Chondrocyte (in vitro differentiated cells): ENCODE measurements around the gene KLHL17. TPM values are rescaled to one million over a fixed set of nuclear protein-coding genes. Genes with fewer than 3 reads are reported as not detected.
"Not testable (repeated sequence)": the region's sequence is repeated elsewhere in the genome, so short reads cannot be mapped to it uniquely, and the experiment has no call there.

ENCODE experiments used
- DNase-seq: peaks from one replicate; pipeline ENCODE4 v3.0.0; 2021; ENCODE audit warnings: mixed read lengths, low spot score
- H3K27ac Mint-ChIP-seq: one replicate; pipeline ENCODE4 v1.8.0; 2021; ENCODE audit warnings: mild to moderate bottlenecking, moderate library complexity, mixed read lengths; ENCODE audit not compliant: unreplicated experiment
- H3K27me3 Mint-ChIP-seq: 2 replicates; pipeline ENCODE4 v1.8.0; 2021; ENCODE audit warnings: low read depth, mixed read lengths
- H3K36me3 Mint-ChIP-seq: 2 replicates; pipeline ENCODE4 v1.8.0; 2021; ENCODE audit warnings: low read depth, mixed read lengths
- H3K4me1 Mint-ChIP-seq: 2 replicates; pipeline ENCODE4 v1.8.0; 2021; ENCODE audit warnings: low read depth, mild to moderate bottlenecking, mixed read lengths
- H3K4me3 Mint-ChIP-seq: one replicate; pipeline ENCODE4 v1.8.0; 2021; ENCODE audit warnings: mild to moderate bottlenecking, moderate library complexity, mixed read lengths; ENCODE audit not compliant: unreplicated experiment
- H3K9me3 Mint-ChIP-seq: 2 replicates; pipeline ENCODE4 v1.8.0; 2021; ENCODE audit warnings: low read depth, mixed read lengths
- CTCF ChIP-seq: fragments of 200-600 bp; sonication (generic); IDR thresholded peaks from 2 replicates; pipeline ENCODE4 v1.5.0; 2021; ENCODE audit warnings: antibody characterized with exemption, mild to moderate bottlenecking, moderate library complexity
- total RNA-seq: library from RNA; stranded (reverse); gene quantifications from 3 replicates; pipeline ENCODE4 v1.2.1, GENCODE V29; 2021

The KLHL17 gene
- total RNA-seq, 1 donor from 2014 or later, result 19.1 TPM

- no peak for DNase-seq
- H3K4me1 Mint-ChIP-seq, result no peaks in the 10 kb centered on the region
- H3K27ac Mint-ChIP-seq, result no peak overlapping the region
- H3K9me3 Mint-ChIP-seq, result peaks cover 6% of the 10 kb centered on the region
- H3K36me3 Mint-ChIP-seq, result peaks cover 5% of the 10 kb centered on the region
- TF ChIP-seq CTCF, result no peak
- no peak overlapping the region for H3K4me3 Mint-ChIP-seq
- peaks cover 5% of the 10 kb centered on the region for H3K27me3 Mint-ChIP-seq
These were observed 24.7 kb downstream of the KLHL17 start for GRCh38 chr1:985126-985525.

GRCh38 chr1:988061-988460, 27.7 kb downstream of the KLHL17 start:
- peaks cover 15% of the 10 kb centered on the region for H3K36me3 Mint-ChIP-seq
- not testable (repeated sequence) for H3K4me3 Mint-ChIP-seq, DNase-seq, H3K27me3 Mint-ChIP-seq, H3K4me1 Mint-ChIP-seq, H3K27ac Mint-ChIP-seq
- H3K9me3 Mint-ChIP-seq, result peaks cover 17% of the 10 kb centered on the region

GRCh38 chr1:991275-991674, 30.9 kb downstream of the KLHL17 start:
- not testable (repeated sequence) for H3K4me1 Mint-ChIP-seq, H3K27me3 Mint-ChIP-seq, H3K4me3 Mint-ChIP-seq, DNase-seq, H3K27ac Mint-ChIP-seq
- H3K36me3 Mint-ChIP-seq, result peaks cover 15% of the 10 kb centered on the region
- H3K9me3 Mint-ChIP-seq, result peaks cover 17% of the 10 kb centered on the region

- H3K4me3 Mint-ChIP-seq, result no peak overlapping the region
- H3K9me3 Mint-ChIP-seq, result peaks cover 17% of the 10 kb centered on the region
- TF ChIP-seq CTCF, result no peak
- H3K36me3 Mint-ChIP-seq, result peaks cover 15% of the 10 kb centered on the region
- H3K4me1 Mint-ChIP-seq, result peaks cover 4% of the 10 kb centered on the region
- H3K27me3 Mint-ChIP-seq, result no peaks in the 10 kb centered on the region
- H3K27ac Mint-ChIP-seq, result no peak overlapping the region
- no peak for DNase-seq
These were observed 31.5 kb downstream of the KLHL17 start for GRCh38 chr1:991895-992294.

- Mint-ChIP-seq H3K27me3 (no peaks in the 10 kb centered on the region), H3K36me3 (peaks cover 15% of the 10 kb centered on the region), H3K9me3 (peaks cover 17% of the 10 kb centered on the region), H3K4me1 (peaks cover 9% of the 10 kb centered on the region), H3K27ac (no peak overlapping the region), H3K4me3 (no peak overlapping the region)
- DNase-seq, result no peak
- TF ChIP-seq CTCF, result no peak
These were observed 32.0 kb downstream of the KLHL17 start for GRCh38 chr1:992362-992761.

GRCh38 chr1:993379-993995, 33.1 kb downstream of the KLHL17 start:
- Mint-ChIP-seq H3K4me1 (peaks cover 9% of the 10 kb centered on the region), H3K4me3 (no peak overlapping the region), H3K27me3 (no peaks in the 10 kb centered on the region), H3K27ac (no peak overlapping the region), H3K9me3 (peaks cover 14% of the 10 kb centered on the region), H3K36me3 (peaks cover 13% of the 10 kb centered on the region)
- no peak for TF ChIP-seq CTCF
- no peak for DNase-seq

- not testable (repeated sequence) for DNase-seq, H3K4me3 Mint-ChIP-seq, H3K27ac Mint-ChIP-seq, H3K4me1 Mint-ChIP-seq, H3K27me3 Mint-ChIP-seq, H3K36me3 Mint-ChIP-seq
- H3K9me3 Mint-ChIP-seq, result peaks cover 11% of the 10 kb centered on the region
These were observed 34.2 kb downstream of the KLHL17 start for GRCh38 chr1:994546-994945.
